RPMI8226 (cell line): ENCODE measurements around the gene GOSR1.
"Not testable (repeated sequence)": the region's sequence is repeated elsewhere in the genome, so short reads cannot be mapped to it uniquely, and the experiment has no call there.

Experiments
- DNase-seq: peaks from one replicate; pipeline ENCODE4 v3.0.0-alpha.2; 2015

Gene GOSR1

DNA sequence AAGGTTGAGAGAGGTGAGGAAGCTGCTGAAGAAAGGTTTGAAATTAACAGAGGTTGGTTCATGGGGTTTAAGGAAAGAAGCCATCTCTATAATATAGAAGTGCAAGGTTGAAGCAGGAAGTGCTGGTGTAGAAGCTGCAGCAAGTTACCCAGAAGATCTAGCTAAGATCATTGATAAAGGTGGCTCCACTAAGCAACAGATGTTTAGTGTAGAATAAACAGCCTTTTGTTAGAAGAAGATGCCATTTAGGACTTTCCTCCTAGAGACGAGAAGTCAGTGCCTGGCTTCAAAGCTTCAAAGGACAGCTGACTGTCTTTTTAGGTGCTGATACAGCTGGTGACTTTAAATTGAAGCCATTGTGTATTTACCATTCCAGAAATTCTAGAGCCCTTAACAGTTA is 29.3 kb downstream of the GOSR1 start:
- DNase-seq = no peak

DNA sequence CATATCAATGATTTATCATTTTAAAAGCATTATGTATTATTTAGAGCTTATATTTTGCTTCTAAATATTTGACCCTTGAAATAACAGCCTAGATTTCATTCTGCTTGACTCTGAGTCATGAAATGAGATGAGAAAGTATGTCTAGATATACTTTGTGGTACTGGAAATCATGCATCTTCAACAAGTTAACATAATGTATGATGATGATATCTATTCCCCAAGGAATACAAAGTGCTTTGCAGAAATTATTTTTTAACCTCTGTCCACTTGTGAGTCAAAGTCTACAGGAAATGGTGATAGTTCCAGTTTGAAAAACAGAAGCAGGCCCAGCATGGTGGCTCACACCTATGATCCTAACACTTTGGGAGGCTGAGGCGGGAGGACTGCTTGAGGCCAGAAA is 36.1 kb downstream of the GOSR1 start:
- no peak for DNase-seq

DNA sequence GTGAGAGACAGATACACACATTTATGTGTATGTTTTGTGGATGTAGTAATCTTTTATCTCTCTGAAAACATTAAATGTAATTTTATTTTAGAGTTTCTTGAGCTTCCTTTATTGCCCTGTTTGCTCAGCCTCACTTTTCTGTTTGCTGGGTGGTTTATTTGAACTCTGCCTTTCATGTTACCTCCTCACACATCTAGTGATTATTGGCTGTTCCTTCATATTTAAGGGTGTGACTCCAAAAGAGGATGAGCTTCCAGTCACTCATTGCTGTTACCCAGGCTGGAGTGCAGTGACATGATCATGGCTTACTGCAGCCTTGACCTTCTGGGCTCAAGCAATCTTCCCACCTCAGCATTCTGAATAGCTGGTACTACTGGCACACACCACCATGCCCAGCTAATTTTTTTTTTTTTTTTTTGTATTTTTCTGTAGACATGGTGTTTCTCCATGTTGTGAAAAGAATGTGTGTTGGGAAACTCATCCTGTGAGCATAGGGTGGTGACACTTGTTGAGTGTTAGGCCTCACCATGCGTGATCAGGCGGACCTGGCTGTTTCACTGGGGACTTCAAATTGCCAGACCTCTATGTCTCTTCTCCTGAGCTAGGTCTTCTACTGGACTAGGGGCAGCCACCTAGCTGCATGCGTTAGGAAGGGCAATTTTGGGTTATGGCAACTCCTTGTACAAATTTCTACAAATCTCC is 37.8 kb downstream of the GOSR1 start:
- no peak for DNase-seq

DNA sequence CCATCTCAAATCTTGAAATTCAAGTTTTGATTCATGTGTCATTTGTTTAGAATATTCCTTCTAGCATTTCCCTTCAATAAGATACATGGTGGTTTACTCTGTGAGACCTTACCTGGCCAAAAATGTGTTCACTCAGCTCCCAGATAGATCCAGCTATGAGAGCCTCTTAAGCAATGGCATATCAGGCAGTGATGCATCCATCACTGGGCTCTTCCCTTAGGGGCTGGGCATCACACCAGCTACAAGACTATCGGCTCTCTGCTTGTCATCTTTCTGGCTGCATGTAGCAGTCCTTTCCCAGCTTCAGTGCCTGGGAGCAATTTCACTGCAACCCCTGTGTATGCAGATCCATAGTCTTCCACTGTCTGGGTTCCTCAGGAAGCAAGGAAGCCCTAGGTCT is 40.6 kb downstream of the GOSR1 start:
- DNase-seq = no peak

DNA sequence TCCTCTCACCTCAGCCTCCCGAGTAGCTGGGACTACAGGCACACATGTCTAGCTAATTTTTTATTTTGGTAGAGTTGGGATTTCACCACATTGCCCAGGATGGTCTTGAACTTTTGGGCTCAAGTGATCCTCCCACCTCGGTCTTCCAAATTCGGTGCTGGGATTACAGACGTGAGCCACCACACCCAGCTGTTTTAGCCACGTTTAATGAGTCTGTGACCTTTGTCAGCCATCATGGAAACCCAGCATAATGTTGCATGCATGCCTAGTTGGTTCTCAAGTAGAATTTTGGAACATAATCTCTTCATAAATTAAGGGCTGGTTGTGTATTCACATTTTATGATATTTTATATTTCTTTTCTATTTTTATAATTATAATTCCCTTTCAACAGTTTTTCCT is 42.0 kb downstream of the GOSR1 start:
- DNase-seq = no peak

DNA sequence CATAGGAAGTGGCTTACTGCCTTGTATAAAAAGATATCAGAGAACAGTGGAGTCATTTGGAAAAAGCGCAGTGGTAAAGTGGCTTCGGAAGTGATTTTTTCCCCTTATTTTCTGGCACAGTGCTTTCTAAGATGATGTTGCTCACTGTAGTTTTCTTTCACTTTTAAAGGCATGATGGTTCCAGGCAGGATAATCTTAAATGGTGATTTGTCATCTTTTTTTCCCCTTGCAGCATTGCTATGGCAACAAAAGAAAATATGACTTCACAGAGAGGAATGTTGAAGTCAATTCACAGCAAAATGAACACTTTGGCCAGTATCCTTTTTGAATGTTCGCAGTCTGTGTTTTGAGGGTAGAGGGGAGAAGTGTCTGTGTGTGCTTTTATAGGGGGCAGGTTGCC is 42.5 kb downstream of the GOSR1 start:
- no peak for DNase-seq

DNA sequence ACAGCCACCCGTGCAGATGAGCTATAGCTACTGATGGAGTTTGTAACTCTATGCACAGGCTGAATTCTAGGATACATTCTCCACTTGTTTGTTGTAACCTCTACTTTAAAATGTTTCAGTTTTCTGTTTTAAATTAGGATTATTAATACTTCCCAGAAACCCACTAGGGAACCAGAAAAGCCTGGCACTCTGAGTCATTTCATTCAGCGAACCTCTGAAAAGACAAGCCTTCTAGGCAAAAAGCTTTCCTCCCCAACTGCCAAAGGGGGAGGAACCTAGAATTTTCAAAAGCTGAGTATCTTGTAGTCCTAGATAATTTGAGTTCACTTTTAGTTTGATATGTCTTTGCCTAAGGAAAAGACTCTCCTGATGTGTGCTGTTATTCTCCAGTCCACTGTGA is 43.2 kb downstream of the GOSR1 start:
- no peak for DNase-seq

DNA sequence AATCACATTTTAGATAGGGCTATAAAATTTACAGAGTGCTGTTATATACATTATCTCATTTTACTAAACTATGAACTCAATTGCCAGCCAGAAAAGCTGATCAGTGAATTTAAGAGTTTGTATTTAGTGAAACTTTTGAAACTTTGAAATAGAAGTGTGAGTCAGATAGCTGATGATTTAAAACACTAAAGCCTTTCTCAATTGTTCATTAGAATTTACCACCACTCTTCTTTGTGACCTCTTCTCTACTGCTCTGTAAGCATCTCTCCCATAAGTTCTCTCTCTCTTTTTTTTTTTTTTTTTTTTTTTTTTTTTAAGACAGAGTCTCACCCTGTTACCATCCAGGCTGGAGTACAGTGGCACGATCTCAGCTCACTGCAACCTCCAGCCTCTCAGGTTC is 43.7 kb downstream of the GOSR1 start:
- DNase-seq = no peak

DNA sequence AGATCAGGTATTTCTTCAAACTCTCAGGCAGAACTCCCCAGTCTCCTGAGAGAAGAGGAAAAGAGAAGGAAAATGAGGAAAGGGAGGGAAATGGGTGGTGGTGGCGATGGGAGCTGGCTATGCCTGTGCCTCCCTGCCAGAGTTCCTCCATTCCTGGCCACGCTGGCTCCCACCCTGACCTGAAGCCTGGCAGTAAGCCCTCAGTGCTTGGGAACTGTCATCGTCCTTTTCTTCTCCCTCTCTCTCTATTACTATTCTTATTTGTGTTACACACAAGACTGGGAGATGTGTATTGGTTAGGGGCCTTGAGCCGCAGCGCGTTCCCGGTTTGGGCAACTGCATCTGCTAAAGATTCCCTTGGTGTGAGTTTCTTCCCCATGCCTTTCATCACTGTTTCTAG is 44.6 kb downstream of the GOSR1 start:
- DNase-seq = no peak

DNA sequence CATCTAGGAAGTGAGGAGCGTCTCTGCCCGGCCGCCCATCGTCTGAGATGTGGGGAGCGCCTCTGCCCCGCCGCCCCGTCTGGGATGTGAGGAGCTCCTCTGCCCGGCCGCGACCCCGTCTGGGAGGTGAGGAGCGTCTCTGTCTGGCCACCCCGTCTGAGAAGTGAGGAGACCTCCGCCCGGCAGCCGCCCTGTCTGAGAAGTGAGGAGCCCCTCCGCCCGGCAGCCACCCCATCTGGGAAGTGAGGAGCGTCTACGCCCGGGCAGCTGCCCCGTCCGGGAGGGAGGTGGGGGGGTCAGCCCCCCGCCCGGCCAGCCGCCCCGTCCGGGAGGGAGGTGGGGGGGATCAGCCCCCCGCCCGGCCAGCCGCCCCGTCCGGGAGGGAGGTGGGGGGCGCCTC is 46.0 kb downstream of the GOSR1 start:
- DNase-seq = not testable (repeated sequence)

DNA sequence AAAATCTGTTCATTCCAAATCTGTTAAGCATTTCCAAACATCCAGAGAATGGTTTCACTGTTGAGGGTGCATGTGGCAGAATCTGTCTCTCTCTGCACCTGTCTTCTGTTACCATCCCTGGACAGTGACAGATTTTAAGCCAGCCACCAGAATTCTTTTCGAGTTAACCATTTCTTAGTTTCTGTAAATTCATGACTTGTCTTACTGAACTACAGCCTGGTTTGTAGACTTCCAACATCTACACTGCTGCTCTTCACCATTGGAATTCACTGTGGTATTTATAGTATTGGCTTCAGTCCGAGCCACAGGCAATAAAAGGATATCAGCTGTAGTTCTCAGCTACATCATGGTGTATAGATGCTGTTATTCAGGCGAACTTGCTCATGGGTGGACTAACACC is 47.6 kb downstream of the GOSR1 start:
- DNase-seq = no peak

DNA sequence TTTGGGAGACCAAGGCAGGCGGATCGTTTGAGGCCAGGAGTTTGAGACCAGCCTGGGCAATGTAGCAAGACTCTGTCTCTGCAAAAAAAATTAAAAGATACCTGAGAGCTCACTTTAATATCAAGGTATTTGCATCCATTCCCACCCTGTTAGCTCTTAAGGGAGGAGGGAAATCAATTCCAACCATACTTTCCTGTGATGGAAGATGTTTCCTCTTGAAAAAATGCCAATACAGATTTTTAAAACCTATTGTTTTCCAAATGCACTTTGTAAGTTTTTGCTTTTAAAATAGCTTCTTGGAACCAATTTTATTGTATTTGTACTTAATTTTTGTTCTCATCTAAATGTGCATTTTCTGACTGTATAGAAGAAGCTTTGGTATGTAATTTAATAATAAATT is 49.2 kb downstream of the GOSR1 start:
- no peak for DNase-seq

DNA sequence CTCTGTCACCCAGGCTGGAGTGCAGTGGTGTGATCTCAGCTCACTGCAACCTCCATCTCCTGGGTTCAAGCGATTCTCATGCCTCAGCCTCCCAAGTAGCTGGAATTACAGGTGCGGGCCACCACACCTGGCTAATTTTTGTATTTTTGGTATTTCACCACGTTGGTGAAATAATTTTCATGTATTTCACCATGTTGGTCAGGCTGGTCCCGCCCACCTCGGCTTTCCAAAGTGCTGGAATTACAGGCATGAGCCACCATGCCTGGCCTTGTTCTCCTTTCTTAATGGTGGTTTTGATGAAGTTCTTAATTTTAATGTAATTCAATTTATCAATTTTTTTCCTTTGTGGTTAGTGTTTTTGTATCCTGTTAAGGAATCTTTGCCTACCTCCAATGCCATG is 51.5 kb downstream of the GOSR1 start:
- not testable (repeated sequence) for DNase-seq

DNA sequence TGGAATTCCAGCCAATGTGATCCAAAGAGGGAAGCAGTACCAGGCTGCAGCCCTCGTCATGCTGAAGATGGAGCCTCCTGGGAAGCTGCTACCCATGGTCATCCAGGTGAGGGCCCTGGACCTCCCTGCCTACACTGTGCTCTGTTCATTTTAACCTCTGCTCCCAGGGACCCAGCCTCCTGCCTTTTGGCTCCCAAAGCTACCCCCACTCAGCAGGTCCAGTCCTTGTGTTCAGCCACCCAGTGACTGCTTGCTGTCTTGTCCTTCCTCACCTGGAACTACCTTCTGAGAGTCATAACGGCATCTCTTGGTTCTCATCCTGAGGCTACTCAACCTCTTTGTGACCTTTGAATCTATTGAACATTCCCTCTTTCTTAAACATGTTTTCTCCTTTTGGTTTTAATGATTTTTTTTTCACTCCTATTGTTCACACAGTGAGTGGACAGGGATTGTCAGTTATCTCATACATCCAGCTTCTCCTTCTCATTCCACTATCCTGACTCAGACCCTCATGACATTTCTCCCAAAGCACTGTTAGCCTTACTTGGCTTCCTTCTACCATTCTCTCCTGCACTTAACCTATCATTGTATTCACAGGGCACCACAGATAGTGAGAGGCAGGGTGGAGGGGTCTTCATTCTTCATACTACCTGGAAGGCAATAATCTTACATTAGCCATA is 53.3 kb downstream of the GOSR1 start:
- DNase-seq = no peak

DNA sequence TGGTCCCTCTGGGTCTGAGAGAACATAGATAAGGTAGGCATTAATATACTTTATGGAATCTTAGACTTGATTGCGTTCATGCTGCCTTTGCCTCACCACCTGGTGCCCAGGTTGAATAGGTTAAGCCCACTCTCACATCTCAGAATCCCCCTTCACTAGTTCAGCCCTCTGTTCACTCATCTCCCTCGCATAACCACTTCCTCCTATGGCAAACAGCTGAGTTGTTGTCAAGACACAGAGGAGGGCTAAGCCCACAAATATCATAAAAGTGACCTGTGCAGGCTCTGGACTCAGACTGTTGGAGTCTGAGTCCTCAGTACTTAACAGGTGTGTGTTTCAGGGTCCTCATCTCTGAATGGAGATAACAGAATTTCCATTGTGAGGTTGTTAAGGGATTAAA is 55.7 kb downstream of the GOSR1 start:
- DNase-seq = no peak

DNA sequence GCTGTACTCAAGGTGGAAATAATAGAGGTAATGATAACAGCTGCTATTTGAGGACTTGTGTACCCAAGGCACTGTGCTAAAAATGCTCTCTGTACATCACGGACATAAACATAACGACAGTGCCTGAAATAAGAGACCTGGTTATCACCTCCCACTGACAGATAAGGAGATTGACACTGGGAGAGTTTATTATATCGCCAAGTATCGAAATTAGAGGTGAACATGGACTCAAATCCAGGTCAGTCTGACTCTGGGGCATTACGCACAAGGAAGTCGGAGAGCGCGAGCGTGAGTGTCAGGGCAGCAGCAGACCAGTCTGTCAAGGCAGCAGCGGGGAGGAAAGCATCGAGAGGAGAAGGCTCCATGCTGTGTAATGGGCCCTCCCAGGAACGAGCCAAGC is 57.1 kb downstream of the GOSR1 start:
- no peak for DNase-seq

DNA sequence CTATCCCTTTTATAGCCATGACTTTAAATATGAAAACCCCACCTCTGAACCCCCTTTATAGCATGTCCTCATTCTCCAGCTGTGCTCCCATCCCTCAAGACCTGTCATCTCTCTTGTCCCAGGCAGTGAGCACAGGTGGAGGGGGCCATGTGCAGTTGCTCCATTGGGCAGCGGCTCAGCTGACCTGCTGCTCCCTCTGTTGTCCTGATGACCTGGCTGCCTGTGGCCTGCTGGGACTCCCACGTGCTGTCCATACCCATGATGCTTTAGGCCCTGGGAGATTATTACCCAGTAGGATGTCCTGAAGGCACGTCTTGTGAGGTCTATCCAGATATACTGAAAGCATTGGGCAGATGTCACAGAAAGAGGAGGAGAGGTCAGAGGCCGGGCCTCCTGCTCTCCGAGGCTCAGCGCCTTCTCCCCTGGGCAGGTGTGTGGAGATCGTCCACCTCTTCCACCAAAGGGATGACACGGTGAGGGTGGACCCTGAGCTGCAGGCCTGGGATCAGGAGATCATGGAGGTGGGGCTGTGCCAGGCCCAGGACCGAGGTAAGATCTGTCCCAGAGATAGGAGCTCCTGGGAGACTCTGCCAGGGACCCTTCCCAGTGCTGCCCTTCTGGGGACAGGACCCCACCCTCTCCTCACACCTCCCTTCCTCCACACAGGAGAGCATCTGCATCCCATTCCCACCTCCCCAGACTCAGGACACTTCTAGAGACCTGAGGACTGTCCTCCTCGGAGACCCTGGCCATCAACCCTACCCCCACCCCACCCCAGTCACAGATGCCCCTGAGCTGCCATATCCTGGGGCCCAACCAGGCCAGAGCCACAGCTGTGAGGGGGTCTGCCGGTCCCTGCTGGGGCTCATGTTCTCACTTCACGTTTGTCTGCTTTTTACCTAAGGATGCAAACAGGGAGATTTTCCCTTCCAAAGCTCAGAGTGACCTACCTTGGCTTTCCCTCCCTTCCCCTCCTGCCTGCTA is 58.0 kb downstream of the GOSR1 start:
- no peak for DNase-seq

DNA sequence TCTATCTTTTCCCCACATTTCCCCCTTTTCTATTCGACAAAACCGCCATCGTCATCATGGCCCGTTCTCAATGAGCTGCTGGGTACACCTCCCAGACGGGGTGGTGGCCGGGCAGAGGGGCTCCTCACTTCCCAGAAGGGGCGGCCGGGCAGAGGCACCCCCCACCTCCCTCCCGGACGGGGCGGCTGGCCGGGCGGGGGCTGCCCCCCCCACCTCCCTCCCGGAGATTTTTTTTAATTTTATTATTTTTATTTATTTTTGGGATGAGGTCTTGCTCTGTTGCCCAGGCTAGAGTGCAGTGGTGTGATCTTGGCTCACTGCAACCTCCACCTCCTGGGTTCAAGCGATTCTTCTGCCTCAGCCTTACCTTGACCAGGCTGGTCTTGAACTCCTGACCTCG is 59.6 kb downstream of the GOSR1 start:
- not testable (repeated sequence) for DNase-seq

DNA sequence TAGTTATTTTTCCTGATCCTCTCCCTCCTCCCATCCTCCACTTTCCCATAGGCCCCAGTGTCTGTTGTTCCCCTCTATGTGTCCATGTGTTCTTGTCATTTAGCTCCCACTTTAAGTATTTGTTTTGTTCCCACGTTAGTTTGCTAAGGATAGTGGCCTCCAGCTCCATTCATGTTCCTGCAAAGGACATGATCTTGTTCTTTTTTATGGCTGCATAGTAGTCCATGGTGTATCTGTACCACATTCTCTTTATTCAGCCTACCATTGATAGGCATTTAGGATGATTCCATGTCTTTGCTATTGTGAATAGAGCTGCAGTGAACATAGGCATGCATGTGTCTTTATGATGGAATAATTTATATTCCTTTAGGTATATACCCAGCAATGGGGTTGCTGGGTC is 60.5 kb downstream of the GOSR1 start:
- not testable (repeated sequence) for DNase-seq

DNA sequence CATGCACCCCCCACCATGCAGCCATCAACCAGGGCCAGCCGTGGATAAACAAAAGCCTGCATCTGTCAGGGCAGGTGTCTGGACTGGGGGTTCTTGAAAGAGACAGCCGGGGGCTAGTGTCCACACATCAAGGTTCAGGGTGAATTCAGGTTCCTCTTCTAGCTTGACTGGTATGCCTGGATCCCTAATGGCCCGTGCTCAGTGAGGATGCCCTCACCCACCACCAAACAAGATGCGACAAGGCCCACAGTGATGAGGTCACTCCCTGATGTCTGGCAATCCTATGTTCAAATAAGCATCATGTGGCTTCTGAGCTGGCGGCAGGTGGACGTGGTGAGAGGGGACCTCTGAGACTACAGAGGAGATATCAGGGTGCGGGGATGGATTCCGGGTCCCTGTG is 64.6 kb downstream of the GOSR1 start:
- DNase-seq = no peak

DNA sequence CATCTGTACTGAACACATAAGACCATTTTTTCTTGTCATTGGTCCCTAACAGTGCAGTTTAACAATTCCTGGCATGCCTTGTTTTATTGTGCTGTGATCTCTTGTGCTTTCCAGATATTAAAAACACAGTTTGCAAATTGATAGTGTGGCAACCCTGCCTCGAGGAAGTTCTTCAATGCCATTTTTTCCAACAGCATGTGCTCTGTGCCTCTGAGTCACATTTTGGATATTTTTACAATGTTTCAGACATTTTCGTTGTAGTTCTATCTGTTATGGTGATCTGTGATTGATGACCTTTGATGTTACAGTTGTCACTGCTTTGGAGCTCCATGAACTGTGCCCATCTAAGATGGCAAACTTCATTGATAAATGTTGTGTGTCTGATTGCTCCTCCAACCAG is 66.2 kb downstream of the GOSR1 start:
- DNase-seq = no peak

DNA sequence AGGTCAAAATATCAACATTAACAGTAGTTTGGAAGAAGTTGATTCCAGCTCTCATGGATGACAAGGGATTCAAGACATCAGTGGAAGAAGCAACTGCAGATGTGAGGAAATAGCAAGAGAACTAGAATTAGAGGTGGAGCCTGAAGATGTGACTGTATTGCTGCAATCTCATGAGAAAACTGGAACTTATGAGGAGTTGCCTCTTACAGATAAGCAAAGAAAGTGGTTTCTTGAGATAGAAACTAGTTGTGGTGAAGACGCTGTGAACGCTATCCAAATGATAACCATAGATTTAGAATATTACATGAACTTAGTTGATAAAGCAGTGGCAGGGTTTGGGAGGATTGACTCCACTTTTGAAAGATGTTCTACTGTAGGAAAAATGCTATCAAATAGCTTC is 67.8 kb downstream of the GOSR1 start:
- DNase-seq = no peak

DNA sequence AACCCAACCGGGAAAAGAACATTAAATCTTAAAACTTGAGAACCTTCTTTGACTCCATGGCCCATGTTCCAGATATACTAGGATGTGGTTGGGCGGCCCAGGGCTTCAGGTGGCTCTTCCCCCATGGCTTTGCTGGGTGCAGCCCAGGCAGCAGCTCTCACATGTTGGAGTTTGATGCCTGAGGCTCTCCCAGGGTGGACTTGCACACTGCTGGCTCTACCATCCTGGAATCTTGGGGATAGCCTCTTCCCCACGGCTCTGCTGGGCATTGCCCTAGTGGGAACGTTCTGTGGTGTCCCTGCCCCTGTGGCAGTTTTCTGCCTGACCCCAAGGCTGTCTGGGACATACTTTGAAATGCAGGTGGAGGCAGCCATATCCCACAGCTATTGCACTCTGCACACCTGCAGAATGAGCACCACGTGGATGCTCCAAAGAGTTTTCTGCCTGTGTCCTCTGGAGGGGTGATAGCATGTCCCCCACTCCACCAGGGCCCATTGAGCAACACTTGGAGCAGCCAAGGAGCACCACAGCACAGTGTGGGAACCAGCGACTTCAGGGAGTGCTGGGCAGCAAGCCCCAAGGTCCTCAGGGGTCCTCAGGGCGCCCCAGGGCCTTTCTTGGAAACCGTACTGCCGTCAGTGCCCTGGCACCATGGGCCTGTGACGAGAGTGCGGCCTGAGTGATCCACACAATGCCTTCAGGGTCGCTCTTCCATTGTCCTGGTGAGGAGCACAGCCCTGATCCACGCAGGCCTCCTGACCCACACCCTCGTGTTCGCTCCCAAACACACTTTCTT is 70.8 kb downstream of the GOSR1 start:
- no peak for DNase-seq
